Peyer's patch (tissue), 4 donors: ENCODE measurements around the gene CLEC18B. TPM values are rescaled to one million over a fixed set of nuclear protein-coding genes. Genes with fewer than 3 reads are reported as not detected.

Experiments used
- small RNA-seq, 2 donors: library from RNA; depleted of rRNA; stranded (forward); fragments of <200 nt; gene quantifications; one replicate each; pipeline ENCODE3, GENCODE V24; 2016
- total RNA-seq, 4 donors: library from RNA; depleted of rRNA; stranded (reverse); fragments of >200 nt; gene quantifications; one replicate each; pipeline ENCODE4 v1.1.0, GENCODE V29; 2016

Gene CLEC18B
- total RNA-seq, 4 donors from 2014 or later, result 0.57 to 1.8 (median 1.2) TPM; not detected in 1

Small RNAs within 50 kb of the gene (small RNA-seq; reads per million reads assigned to genes)
- gene AC009053.4 (0 reads per million in 2 donors), gene RF00019 (0 reads per million in 2 donors), gene RNU6-237P (0 reads per million in 2 donors)

Other genes with a start within 250 kb of the CLEC18B start
- 10 to 100 TPM; 43.3 to 62.5 (median 53.9) TPM for gene PSMD7, start 124.7 kb downstream of the CLEC18B start, total RNA-seq
- 10 to 100 TPM in 2 of 4 donors, 1 to 10 TPM in 1, not detected in 1; 8.4 to 35.2 (median 19.0) TPM for gene NPIPB15, start 45.2 kb downstream of the CLEC18B start, total RNA-seq
- 100 to 1,000 TPM in 3 of 4 donors, 10 to 100 TPM in 1; 90.0 to 153 (median 113) TPM for gene GLG1, start 185.6 kb upstream of the CLEC18B start, total RNA-seq
- gene RFWD3, start 245.4 kb upstream of the CLEC18B start, total RNA-seq, result 10 to 100 TPM; 13.7 to 33.8 (median 23.8) TPM